Measurements from ENCODE around the gene PCLO. TPM values are rescaled to one million over a fixed set of nuclear protein-coding genes. Genes with fewer than 3 reads are reported as not detected.
"Not testable (repeated sequence)": the region's sequence is repeated elsewhere in the genome, so short reads cannot be mapped to it uniquely, and the experiment has no call there.

Gene PCLO
- total RNA-seq, 1 donor from 2014 or later, result not detected

DNA sequence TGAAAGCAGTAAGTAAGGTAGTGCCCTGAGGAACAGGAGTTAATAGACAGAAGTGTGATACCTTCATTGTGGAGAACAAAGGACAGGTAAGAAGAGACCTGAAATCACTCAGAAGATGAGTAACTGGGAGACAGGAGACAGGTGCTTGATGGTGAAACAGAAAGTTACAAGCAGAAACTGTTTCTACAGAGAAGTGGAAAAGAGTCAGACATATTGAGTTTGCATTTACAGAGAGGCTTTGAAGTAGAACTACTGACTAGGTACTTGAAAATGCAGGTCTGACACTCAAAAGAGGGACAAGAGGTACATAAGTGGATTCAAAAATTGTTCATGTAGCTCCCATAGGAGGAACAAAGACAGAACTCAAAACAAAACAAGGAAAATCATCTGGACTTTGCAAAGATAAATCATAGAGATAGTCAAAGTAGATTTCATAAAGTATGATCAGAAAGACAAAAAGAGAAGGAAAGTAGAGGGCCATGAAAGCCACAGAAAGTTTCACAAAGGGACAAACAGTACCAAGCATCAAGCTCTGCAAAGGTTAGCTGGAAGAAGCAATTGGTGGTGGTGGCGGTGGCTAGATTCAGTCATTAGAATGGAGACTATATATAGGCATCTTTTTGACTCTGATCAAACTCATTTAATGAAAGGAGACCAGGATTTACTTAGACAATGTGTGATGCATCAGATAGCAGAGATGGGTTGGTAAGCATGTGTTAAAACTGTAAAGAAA, 198.4 kb downstream of the PCLO start:
- intact Hi-C loops (cut with micrococcal nuclease), result no loop called here

DNA sequence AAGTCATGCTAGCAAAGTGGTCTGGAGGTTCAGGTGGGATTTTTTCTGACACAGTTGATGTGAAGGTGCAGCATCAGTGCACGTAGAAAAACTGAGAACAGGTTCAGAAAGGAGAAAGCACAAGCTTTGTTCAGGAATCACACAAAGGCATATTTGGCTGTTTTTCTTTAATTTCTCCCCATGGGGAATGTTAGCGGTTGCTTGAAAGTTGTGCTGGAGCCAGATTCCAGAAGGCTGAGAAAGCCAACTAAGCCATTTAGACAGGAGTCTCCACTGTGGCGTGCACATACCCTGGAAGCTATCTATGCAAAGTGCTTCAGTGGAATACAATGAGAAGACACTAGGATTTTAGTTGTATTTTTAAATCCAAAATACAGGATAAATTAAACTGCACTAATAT, 201.4 kb downstream of the PCLO start:
- intact Hi-C loops (cut with micrococcal nuclease), result no loop called here

DNA sequence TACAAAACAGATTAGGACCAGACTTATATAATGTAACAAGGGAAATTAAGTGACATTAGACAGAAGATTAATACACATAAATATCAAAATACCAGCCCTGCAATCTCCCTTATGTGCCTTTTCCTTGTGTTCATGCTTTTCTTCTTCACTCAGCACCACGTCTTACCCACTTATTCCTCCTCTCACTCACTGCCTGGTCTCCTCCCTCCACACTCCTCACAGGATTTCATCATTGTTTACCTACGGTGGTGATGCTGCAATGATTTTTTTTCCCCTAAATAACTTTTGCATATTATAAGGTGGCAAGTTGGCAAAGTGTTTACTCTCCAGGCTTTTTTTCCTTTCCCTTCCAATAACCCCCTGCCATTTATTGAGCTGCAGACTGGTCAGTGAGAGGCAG, 203.2 kb downstream of the PCLO start:
- intact Hi-C loops (cut with micrococcal nuclease), result no loop called here

DNA sequence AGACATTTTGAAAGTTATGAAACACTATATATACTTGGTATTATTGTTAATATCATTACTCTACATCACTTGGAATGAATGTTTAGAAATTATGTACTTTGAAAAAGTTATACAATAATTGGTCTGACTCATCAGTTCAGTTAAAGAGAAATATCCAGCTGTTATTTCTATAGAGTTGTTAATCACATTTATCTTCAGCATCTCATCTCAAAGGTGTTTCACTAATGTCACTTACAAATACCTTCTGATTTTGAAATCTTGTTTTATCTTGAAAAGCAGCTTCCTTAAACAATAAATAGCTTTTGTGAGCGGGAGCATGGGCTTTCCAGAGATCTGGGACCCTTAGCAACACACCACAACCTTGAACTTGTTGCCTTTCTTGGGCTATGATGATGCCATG, 205.2 kb downstream of the PCLO start:
- intact Hi-C loops (cut with micrococcal nuclease), result no loop called here

DNA sequence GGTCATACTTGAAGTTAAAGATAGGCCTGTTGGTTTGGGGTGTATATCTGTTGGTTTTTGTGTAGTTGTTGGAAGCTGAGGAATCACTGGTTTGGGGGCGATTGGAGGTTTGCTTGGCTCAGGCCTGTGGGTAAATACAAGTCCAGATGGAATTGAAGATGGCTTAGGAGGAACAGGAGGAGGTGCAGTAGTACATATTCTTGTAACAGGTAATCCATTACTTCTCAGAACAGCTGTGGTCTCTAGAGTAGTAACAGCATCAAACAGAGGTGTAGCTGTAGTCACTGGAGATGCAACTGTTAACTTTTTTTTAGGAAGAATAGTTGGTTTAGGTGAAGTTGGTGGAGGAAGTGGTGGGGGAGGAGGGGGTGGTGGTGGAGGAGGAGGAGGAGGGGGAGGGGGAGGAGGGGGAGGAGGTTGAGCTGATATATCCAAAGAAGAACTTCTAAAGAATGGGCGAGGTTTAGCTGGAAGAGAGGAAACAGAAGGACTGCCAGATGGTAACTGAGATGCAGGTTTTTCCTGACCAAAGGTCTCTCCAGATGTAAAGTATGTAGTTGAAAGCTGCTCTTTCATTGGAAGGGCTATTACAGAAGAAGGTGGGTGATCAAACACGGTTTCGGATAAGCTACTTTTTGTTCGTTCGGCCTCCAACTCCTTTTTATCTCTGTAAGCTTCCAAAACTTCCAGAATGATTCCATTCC, 209.2 kb downstream of the PCLO start:
- intact Hi-C loops (cut with micrococcal nuclease), result no loop called here

DNA sequence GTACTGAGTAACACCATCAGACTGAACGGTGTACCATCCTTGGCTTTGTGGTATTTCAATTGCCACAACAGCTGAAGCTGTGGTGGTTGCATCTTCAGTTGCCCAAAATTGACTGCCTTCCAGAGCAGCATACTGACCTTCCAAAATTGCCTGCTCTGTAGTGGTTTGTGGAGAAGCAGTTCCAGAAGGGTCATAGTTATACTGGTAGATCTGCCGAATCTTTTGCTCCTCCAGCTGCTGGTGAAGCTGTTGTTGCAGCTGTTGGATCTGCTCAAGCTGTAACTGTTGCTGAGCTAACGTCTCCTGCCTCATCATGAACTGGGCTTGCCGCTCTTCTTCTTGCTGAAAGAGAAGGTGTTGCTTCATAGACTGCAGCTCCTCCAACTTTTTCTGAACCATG, 212.2 kb downstream of the PCLO start:
- intact Hi-C loops (cut with micrococcal nuclease), result no loop called here

GRCh38 chr7:82945480-82945879, 217.2 kb downstream of the PCLO start:
- intact Hi-C loops (cut with micrococcal nuclease), result no loop called here

DNA sequence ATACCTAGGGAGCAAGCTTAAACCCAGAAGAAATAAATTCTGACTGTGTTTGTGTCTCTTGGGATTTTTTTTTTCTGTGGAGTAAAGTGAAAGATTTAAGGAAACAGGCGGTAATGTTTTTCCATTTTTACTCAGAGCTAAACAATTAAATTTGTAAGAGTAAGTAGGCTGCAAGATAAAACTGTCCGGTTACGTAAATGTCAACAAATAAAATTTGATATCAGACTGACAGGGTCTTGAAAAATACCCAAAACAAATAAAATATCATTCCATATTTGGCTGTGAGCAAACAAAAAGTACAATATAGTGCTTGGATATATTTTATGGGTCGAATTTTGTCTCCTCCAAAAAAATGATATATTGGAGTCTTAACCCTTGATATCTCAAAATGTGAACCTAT, 217.6 kb downstream of the PCLO start:
- intact Hi-C loops (cut with micrococcal nuclease), result no loop called here

DNA sequence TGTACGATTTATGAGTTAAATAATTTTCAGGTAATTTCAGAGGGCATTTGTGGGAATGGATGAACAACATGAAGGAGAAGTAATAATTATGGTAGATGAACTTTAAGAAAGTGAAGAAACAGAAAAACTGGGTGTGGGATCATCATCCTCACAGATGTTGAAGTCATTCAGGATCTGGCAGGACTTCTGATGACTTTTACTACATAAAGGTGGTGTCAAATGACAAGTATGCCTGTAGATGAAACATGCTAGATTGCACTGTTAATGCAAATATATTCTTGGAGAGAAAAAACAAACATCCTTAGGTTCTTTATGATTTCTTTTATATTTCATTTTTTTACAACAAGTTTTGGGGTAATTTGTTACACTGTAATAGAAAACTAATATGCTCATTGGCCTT, 230.2 kb downstream of the PCLO start:
- intact Hi-C loops (cut with micrococcal nuclease), result no loop called here

DNA sequence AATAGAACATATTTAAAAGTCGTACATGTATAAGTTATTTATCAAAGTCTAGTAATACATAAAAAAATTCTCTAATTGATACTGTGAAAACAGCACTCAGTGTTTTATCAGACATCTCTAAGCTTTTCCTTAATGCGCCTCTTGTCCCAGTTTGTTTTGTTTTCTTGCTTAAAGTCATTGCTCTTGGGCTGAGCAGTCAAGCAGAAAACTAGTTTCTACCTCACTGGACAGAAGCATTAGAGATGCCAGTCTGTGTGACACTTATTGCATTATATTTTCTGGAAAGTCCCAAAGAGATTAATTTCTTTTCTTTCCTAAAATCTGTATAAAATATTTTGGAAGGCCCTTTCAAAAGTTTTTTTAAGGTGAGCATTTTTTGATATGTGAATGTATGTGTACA, 236.2 kb downstream of the PCLO start:
- intact Hi-C loops (cut with micrococcal nuclease), result no loop called here

- intact Hi-C loops (cut with micrococcal nuclease), result no loop called here
Observed at GRCh38 chr7:82925331-82925730, 237.4 kb downstream of the PCLO start.

- intact Hi-C loops (cut with micrococcal nuclease), result no loop called here
Observed at GRCh38 chr7:82906502-82906901, 256.2 kb downstream of the PCLO start.

DNA sequence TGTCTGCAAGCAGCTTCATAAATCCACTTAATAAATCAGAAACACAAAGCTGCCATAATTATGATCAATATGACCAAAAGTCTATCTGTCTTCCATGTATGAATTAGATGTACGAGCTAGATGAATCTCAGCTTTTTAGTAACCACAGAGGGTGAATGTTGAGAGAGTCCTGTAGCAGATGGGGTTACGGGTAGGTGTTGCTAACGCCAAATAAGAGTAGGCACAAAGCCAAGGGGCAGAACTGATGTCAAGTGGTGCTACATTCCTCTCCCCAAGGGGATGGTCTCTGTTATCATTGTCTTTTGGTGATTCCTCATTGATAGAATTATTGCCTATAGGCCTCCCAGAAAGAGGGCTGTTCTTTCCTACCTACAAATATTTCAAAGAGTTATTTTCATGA, 257.8 kb downstream of the PCLO start:
- intact Hi-C loops (cut with micrococcal nuclease), result no loop called here

- intact Hi-C loops (cut with micrococcal nuclease), result not testable (repeated sequence)
Observed at GRCh38 chr7:82901098-82901497, 261.6 kb downstream of the PCLO start.

DNA sequence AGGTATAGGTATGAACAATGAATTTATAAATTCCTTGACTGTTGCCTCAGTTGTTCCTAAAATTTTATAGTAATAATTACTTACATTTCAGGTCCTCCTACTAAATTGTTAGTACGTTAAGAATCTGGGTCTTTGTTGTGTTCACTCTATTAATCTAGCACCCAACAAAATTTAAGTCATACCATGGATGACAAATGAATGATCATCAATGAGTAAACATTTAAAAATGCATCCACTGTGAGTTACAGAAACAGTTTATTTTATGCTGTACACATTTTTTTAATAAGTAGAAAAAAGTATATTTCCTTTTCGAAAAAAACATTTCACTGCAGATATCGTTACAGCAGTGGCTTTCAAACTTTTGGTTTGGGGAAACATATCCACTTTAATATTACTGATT, 265.2 kb downstream of the PCLO start:
- intact Hi-C loops (cut with micrococcal nuclease), result no loop called here

DNA sequence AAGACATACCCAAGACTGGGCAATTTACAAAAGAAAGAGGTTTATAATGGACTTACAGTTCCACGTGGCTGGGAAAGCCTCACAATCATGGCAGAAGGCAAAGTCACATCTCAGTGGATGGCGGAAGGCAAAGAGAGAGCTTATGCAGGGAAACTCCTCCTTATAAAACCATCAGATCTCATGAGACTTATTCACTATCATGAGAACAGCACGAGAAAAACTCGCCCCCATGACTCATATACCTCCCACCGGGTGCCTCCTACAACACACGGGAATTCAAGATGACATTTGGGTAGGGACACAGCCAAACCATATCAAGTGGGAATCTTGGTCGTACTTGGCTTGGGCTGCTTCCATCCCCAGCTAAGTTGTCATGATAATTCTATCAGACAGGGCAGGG, 268.3 kb downstream of the PCLO start:
- intact Hi-C loops (cut with micrococcal nuclease), result not testable (repeated sequence)

DNA sequence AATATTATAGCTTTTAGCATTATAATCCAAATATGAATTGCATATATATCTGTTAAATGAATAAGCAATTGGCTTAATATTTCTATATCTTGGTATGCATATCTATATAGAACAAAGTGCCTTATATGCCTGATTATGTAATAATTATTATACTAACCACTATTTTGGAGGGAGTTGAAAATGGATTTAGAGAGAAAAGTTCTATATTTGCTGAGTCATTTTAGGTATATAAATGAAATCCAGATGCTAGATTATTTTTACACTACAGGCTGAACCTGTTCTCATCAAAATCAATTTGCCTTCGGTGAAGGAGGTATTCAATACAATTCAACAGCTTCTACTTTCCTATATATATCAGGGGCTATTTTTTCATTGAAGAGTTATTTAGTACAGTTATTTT, 276.4 kb downstream of the PCLO start:
- intact Hi-C loops (cut with micrococcal nuclease), result no loop called here

GRCh38 chr7:82865856-82866255, 296.8 kb downstream of the PCLO start:
- intact Hi-C loops (cut with micrococcal nuclease), result no loop called here

DNA sequence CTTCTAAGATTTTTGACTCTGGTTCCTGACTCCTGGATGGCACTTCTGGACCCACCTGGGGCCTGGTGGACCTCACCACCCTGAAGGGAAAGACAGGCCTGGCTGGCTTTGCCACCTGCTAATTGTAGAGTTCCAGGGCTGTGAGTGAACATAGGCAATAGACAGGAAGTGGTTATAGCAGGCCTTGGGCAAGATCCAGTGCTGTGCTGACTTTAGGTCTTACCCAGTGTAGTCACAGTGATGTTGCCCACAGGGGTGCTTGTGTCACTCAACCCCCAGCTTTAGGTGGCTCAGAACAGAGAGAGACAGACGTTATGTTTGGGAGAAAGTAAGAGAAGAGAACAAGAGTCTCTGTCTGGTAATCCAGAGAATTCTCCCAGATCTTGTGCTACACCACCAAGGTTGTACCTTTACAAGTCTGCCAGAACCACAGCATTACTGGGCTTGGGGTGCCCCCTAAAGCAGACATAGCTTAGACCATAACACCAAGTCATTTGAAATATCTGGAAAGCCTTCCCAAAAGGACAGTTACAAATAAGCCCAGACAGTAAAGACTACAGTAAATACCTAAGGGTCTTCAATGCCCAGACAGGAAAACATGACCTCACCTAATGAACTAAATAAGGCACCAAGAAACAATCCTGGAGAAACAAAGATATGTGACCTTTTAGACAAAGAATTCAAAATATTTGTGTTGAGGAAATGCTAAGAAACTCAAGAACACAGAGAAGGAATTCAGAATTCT, 303.4 kb downstream of the PCLO start:
- intact Hi-C loops (cut with micrococcal nuclease), result no loop called here

DNA sequence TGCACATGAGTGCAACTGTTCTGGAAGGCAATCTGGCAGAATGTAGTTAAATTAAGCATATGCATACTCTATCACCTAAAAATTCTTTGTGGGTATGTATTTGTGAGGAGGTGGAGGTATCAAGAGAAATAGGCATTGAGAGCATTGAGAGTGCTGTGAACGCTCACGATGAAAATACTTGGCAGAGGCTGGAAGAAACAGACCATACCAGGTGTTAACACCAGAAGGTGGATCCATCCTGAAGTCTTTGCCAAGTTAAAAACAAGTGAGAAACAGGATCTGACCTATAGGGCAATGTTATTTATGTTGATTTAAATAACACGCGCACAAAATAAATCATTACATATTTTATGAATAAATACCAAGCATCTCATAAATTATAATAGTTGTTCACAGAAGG, 311.6 kb downstream of the PCLO start:
- intact Hi-C loops (cut with micrococcal nuclease), result no loop called here

DNA sequence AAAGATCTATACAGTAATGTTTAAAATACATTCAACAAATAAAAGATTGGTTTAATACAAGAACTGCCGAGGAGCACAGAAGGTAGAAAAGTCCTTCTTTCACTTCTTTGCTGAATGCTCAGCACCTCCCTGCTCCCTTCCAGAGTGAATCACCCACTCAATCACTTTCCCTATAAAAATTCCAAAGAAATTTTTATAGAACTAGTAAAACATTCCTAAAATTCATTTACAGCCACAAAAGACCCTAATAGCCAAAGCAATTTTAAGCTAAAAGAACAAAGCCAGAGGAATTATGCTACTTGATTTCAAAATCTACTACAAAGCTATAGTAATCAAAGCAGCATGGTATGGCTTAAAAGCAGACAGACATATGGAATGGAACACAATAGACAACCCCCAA, 320.9 kb downstream of the PCLO start:
- intact Hi-C loops (cut with micrococcal nuclease), result no loop called here

DNA sequence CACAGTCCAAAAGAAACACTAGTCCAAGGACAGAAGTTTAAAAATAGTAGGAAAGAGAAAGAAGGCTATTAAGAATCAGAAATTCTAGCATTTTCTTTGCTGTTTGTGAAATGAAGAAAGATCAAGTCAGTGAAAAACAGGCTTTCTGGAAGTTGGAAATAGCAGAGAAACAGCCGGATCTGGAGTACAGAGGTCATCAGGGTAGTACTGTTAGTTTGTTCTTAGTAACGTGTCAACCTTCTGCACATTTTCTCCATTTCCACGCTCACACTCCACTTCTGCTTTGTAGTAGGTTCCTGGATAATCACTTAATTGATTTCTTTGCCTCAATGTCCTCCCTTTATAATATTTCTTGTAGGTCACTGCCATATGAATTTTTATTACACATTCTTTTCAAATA, 322.6 kb downstream of the PCLO start:
- intact Hi-C loops (cut with micrococcal nuclease), result no loop called here

GRCh38 chr7:82839555-82839954, 323.1 kb downstream of the PCLO start:
- intact Hi-C loops (cut with micrococcal nuclease), result no loop called here
